Effector memory CD4-positive, alpha-beta T cell (primary cell): ENCODE measurements around the gene DPP10.

Experiments used
- DNase-seq, 3 donors: peaks; one replicate each; pipeline ENCODE4 v3.0.0-alpha.2; 2020
- H3K27ac ChIP-seq: 2 replicates; pipeline ENCODE4 v1.7.0; 2013; ENCODE audit warnings: mild to moderate bottlenecking, low read length, moderate library complexity; ENCODE audit not compliant: insufficient read depth, poor library complexity, severe bottlenecking
- H3K27me3 ChIP-seq: replicated peaks from 2 replicates; pipeline ENCODE4 v1.7.0; 2013; ENCODE audit warnings: mild to moderate bottlenecking, low read length; ENCODE audit not compliant: insufficient read depth, control insufficient read depth, poor library complexity, severe bottlenecking
- H3K36me3 ChIP-seq: 2 replicates; pipeline ENCODE4 v1.7.0; 2013; ENCODE audit warnings: mild to moderate bottlenecking, low read length, moderate library complexity; ENCODE audit not compliant: control insufficient read depth, insufficient read depth
- H3K4me1 ChIP-seq: 2 replicates; pipeline ENCODE4 v1.7.0; 2013; ENCODE audit warnings: low read length, mild to moderate bottlenecking; ENCODE audit not compliant: control insufficient read depth, insufficient read depth, poor library complexity, severe bottlenecking
- H3K4me3 ChIP-seq: 2 replicates; pipeline ENCODE4 v1.7.0; 2013; ENCODE audit warnings: low read length, low read depth, mild to moderate bottlenecking; ENCODE audit not compliant: insufficient read depth, poor library complexity, severe bottlenecking
- H3K9me3 ChIP-seq: 2 replicates; pipeline ENCODE4 v1.7.0; 2013; ENCODE audit warnings: mild to moderate bottlenecking, low read length, moderate library complexity; ENCODE audit not compliant: control insufficient read depth

DPP10 gene

DNA sequence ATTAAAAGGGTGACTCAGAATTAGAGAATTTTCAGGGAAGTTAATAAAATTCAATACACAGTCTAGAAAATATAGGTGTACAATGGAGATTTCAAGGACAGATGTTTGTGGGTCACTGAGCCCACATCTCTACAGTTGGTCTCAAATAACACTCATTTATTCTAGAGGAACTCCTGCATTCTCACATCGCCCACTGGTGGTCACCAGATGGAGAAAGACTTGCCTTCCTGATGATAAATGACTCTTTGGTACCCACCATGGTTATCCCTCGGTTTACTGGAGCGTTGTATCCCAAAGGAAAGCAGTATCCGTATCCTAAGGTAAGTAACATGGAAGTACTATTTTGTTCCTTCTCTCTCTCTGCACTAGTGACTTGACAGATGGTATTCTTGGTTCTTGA, 1297.1 kb downstream of the DPP10 start:
- no peak overlapping the region for H3K4me3 ChIP-seq
- H3K27ac ChIP-seq = no peak overlapping the region
- DNase-seq = no peak
- H3K27me3 ChIP-seq = no peaks in the 10 kb centered on the region
- H3K36me3 ChIP-seq = no peaks in the 10 kb centered on the region
- no peaks in the 10 kb centered on the region for H3K9me3 ChIP-seq
- H3K4me1 ChIP-seq = no peaks in the 10 kb centered on the region

- no peaks in the 10 kb centered on the region for H3K27me3 ChIP-seq
- H3K36me3 ChIP-seq = no peaks in the 10 kb centered on the region
- H3K4me3 ChIP-seq = no peak overlapping the region
- no peaks in the 10 kb centered on the region for H3K4me1 ChIP-seq
- H3K27ac ChIP-seq = no peak overlapping the region
- no peak for DNase-seq
- no peaks in the 10 kb centered on the region for H3K9me3 ChIP-seq
Measured at GRCh38 chr2:115746151-115746550, 1303.7 kb downstream of the DPP10 start.

- Histone ChIP-seq H3K36me3 (no peaks in the 10 kb centered on the region), H3K4me1 (no peaks in the 10 kb centered on the region), H3K27me3 (no peaks in the 10 kb centered on the region), H3K9me3 (no peaks in the 10 kb centered on the region), H3K27ac (no peak overlapping the region), H3K4me3 (no peak overlapping the region)
- no peak for DNase-seq
Measured at GRCh38 chr2:115757286-115757685, 1314.8 kb downstream of the DPP10 start.

- H3K4me3 ChIP-seq = no peak overlapping the region
- H3K27me3 ChIP-seq = no peaks in the 10 kb centered on the region
- H3K4me1 ChIP-seq = no peaks in the 10 kb centered on the region
- DNase-seq = no peak
- no peaks in the 10 kb centered on the region for H3K36me3 ChIP-seq
- H3K9me3 ChIP-seq = no peaks in the 10 kb centered on the region
- H3K27ac ChIP-seq = no peak overlapping the region
Measured at GRCh38 chr2:115763601-115764000, 1321.2 kb downstream of the DPP10 start.

DNA sequence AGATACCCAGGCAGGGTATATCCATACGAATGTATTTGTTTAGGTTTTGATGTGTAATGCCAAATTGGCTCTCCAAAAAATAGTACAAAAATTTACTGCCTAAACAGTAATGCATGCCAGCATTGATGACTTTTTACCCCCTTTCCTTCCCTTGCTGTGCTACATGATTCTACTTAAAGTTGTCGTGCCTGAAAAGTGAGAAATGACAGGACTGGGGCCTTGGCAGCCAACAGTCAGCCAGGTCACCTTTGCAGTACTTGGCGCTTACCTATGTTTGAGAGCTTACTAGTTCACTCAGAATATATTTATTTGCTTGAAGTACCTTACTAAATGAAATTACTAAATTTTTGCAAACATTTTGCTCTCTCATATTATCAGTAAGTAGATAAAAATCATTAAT, 1329.1 kb downstream of the DPP10 start:
- Histone ChIP-seq H3K4me3 (no peak overlapping the region), H3K4me1 (no peaks in the 10 kb centered on the region), H3K27ac (no peak overlapping the region), H3K27me3 (no peaks in the 10 kb centered on the region), H3K36me3 (no peaks in the 10 kb centered on the region), H3K9me3 (no peaks in the 10 kb centered on the region)
- DNase-seq = no peak

DNA sequence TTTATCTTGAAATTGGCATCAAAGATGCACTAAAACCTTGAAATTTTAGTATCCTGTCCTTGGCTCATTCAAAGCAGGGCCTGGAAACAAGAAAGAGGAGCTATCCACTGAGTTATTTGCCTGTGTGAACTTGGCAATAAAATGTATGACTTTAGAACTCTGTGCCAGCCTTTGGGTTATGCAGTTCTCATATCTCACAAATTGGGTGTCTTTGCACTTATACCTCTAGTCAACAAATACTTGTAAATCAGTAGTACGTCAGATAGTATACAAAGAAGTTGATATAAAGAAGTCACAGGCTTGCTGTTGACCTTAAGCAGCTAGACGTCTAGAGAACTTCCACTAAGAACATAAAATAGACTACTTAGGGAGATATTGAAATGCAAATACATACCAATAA, 1331.9 kb downstream of the DPP10 start:
- no peak overlapping the region for H3K4me3 ChIP-seq
- H3K27me3 ChIP-seq = no peaks in the 10 kb centered on the region
- H3K36me3 ChIP-seq = no peaks in the 10 kb centered on the region
- no peaks in the 10 kb centered on the region for H3K4me1 ChIP-seq
- no peaks in the 10 kb centered on the region for H3K9me3 ChIP-seq
- no peak overlapping the region for H3K27ac ChIP-seq
- no peak for DNase-seq

GRCh38 chr2:115779085-115779632, 1336.7 kb downstream of the DPP10 start:
- H3K36me3 ChIP-seq = no peaks in the 10 kb centered on the region
- DNase-seq = no peak

DNA sequence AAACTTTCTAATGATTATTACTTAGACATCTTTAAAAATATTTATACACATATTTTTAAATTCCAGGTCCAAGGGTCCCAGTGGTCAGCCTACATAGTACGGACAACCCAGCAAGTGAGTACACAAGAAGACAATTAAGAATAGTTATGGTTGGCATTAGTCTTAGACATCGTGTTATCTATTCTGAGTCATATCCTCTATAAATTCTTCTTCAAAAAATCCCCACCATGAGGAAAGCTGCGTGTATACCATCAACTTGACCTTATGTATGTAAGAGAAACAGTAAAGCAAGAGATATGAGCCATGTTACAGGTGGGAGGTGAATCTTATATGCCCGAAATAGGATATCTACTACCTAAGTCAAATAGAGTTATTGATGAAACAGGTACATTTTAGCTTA, 1339.8 kb downstream of the DPP10 start:
- Histone ChIP-seq H3K4me1 (no peaks in the 10 kb centered on the region), H3K27me3 (no peaks in the 10 kb centered on the region), H3K36me3 (no peaks in the 10 kb centered on the region), H3K9me3 (no peaks in the 10 kb centered on the region), H3K4me3 (no peak overlapping the region), H3K27ac (no peak overlapping the region)
- no peak for DNase-seq

More at GRCh38 chr2:115779085-115779632, 1336.7 kb downstream of the DPP10 start:
- no peaks in the 10 kb centered on the region for H3K9me3 ChIP-seq
- no peak overlapping the region for H3K4me3 ChIP-seq
- H3K27me3 ChIP-seq = no peaks in the 10 kb centered on the region
- H3K4me1 ChIP-seq = no peaks in the 10 kb centered on the region
- no peak overlapping the region for H3K27ac ChIP-seq

GRCh38 chr2:115796078-115796477, 1353.6 kb downstream of the DPP10 start:
- H3K27ac ChIP-seq = no peak overlapping the region
- no peak for DNase-seq
- no peaks in the 10 kb centered on the region for H3K36me3 ChIP-seq
- no peaks in the 10 kb centered on the region for H3K9me3 ChIP-seq
- H3K4me3 ChIP-seq = no peak overlapping the region
- no peaks in the 10 kb centered on the region for H3K27me3 ChIP-seq
- no peaks in the 10 kb centered on the region for H3K4me1 ChIP-seq

GRCh38 chr2:115807276-115807675, 1364.8 kb downstream of the DPP10 start:
- DNase-seq = no peak
- Histone ChIP-seq H3K36me3 (no peaks in the 10 kb centered on the region), H3K4me3 (no peak overlapping the region), H3K9me3 (no peaks in the 10 kb centered on the region), H3K4me1 (no peaks in the 10 kb centered on the region), H3K27ac (no peak overlapping the region), H3K27me3 (no peaks in the 10 kb centered on the region)

GRCh38 chr2:115825912-115826311, 1383.5 kb downstream of the DPP10 start:
- H3K36me3 ChIP-seq = no peaks in the 10 kb centered on the region

More at GRCh38 chr2:115825912-115826311, 1383.5 kb downstream of the DPP10 start:
- H3K4me3 ChIP-seq = no peak overlapping the region
- no peak overlapping the region for H3K27ac ChIP-seq
- H3K4me1 ChIP-seq = no peaks in the 10 kb centered on the region
- H3K9me3 ChIP-seq = no peaks in the 10 kb centered on the region
- no peak for DNase-seq
- H3K27me3 ChIP-seq = no peaks in the 10 kb centered on the region
